ENCODE results near the gene ARMC8. TPM values are rescaled to one million over a fixed set of nuclear protein-coding genes. Genes with fewer than 3 reads are reported as not detected.

ARMC8 gene
- total and polyA plus RNA-seq, 2 of the 8 experiments (the other 6 are each of a cell fraction or from before 2014, with no cell fraction given) = 47.3 to 58.5 TPM

- TF ChIP-seq POU5F1 (IDR thresholded peaks at IDR 0.05; ENCODE audit: low read depth, low read length) (no peak), CHD2 (IDR thresholded peaks at IDR 0.05; ENCODE audit: low read length) (no peak), RNF2 (IDR thresholded peaks at IDR 0.05; ENCODE audit: borderline replicate concordance, low read depth, low read length, missing control alignments, poor library complexity, severe bottlenecking) (no peak), CHD1 (IDR thresholded peaks at IDR 0.05; ENCODE audit: low read depth, low read length) (no peak), CEBPB (IDR thresholded peaks at IDR 0.05; ENCODE audit: low read depth, low read length) (no peak), RFX5 (IDR thresholded peaks at IDR 0.05; ENCODE audit: borderline replicate concordance, low read depth, low read length) (no peak), ATF2 (IDR thresholded peaks at IDR 0.05; ENCODE audit: low read length) (no peak)
Measured at GRCh38 chr3:138213398-138214085, 26.4 kb downstream of the ARMC8 start (continued).

Data from H1 (cell line).